KMS-11 (cell line): ENCODE results near the gene KCNJ4.
"Not testable (repeated sequence)": the region's sequence is repeated elsewhere in the genome, so short reads cannot be mapped to it uniquely, and the experiment has no call there.

Experiments
- H2AFZ ChIP-seq: fragments of 200-600 bp; sonication (generic); 2 replicates; pipeline ENCODE4 v1.6.1; 2016; ENCODE audit warnings: antibody characterized with exemption, mixed run types, low read depth
- H3K27ac ChIP-seq: fragments of 200-600 bp; sonication (generic); 2 replicates; pipeline ENCODE4 v1.6.1; 2016; ENCODE audit warnings: mild to moderate bottlenecking, mixed run types
- H3K27me3 ChIP-seq: fragments of 200-600 bp; sonication (generic); 2 replicates; pipeline ENCODE4 v1.6.1; 2017; ENCODE audit warnings: mild to moderate bottlenecking, low read depth, mixed run types, moderate library complexity; ENCODE audit not compliant: insufficient read depth
- H3K36me3 ChIP-seq: fragments of 200-600 bp; sonication (generic); 2 replicates; pipeline ENCODE4 v1.6.1; 2017; ENCODE audit warnings: mild to moderate bottlenecking, mixed run types; ENCODE audit not compliant: insufficient read depth
- H3K4me1 ChIP-seq: fragments of 200-600 bp; sonication (generic); 2 replicates; pipeline ENCODE4 v1.6.1; 2016; ENCODE audit warnings: mild to moderate bottlenecking, low read depth, mixed run types; ENCODE audit not compliant: poor library complexity, severe bottlenecking
- H3K4me2 ChIP-seq: fragments of 200-600 bp; sonication (generic); 2 replicates; pipeline ENCODE4 v1.7.0; 2016; ENCODE audit warnings: mild to moderate bottlenecking, mixed run types
- H3K4me3 ChIP-seq: fragments of 200-600 bp; sonication (generic); IDR thresholded peaks from 2 replicates; pipeline ENCODE4 v1.6.1; 2017; ENCODE audit warnings: low read depth, low read length, mixed read lengths; ENCODE audit not compliant: insufficient read depth
- H3K79me2 ChIP-seq: fragments of 200-600 bp; sonication (generic); 2 replicates; pipeline ENCODE4 v1.6.1; 2016; ENCODE audit warnings: low read depth, mixed run types; ENCODE audit not compliant: insufficient read depth
- H3K9ac ChIP-seq: fragments of 200-600 bp; sonication (generic); 2 replicates; pipeline ENCODE4 v1.6.1; 2016; ENCODE audit warnings: mild to moderate bottlenecking, mixed run types
- H4K20me1 ChIP-seq: fragments of 200-600 bp; sonication (generic); 2 replicates; pipeline ENCODE4 v1.6.1; 2016; ENCODE audit warnings: mild to moderate bottlenecking, mixed run types; ENCODE audit not compliant: insufficient read depth
- CTCF ChIP-seq: fragments of 200-600 bp; sonication (generic); conservative IDR thresholded peaks from 2 replicates; pipeline ENCODE4 v1.6.1; 2017; ENCODE audit warnings: low read depth, mild to moderate bottlenecking, antibody characterized with exemption, low read length, moderate library complexity, mixed read lengths

The KCNJ4 gene

GRCh38 chr22:38398609-38399461, 56.2 kb downstream of the KCNJ4 start:
- Histone ChIP-seq H2AFZ (peak overlapping the region; percentile 45; the same call in 1 of the 2 replicates), H3K79me2 (peaks cover 47% of the 10 kb centered on the region), H3K4me1 (peaks cover 34% of the 10 kb centered on the region), H3K27me3 (no peaks in the 10 kb centered on the region), H3K36me3 (no peaks in the 10 kb centered on the region), H3K9ac (peak overlapping the region; percentile 94), H3K4me3 (no peak overlapping the region), H3K27ac (peak overlapping the region; percentile 99), H3K4me2 (peak overlapping the region; percentile 81), H4K20me1 (no peaks in the 10 kb centered on the region)
- no peak for TF ChIP-seq CTCF

- Histone ChIP-seq H3K79me2 (peaks cover 53% of the 10 kb centered on the region), H3K4me1 (peaks cover 33% of the 10 kb centered on the region), H3K9ac (peak overlapping the region; percentile 94), H3K27ac (peak overlapping the region; percentile 99)
- not testable (repeated sequence) for H3K4me3 ChIP-seq, H2AFZ ChIP-seq, H4K20me1 ChIP-seq, H3K36me3 ChIP-seq, H3K27me3 ChIP-seq, H3K4me2 ChIP-seq
Observed at GRCh38 chr22:38398181-38398608, 56.8 kb downstream of the KCNJ4 start.

GRCh38 chr22:38397189-38398085, 57.6 kb downstream of the KCNJ4 start:
- no peak for TF ChIP-seq CTCF
- Histone ChIP-seq H3K4me2 (peak overlapping the region; percentile 91), H3K27ac (peak overlapping the region; percentile 99), H3K4me3 (no peak overlapping the region), H3K4me1 (peaks cover 30% of the 10 kb centered on the region), H3K27me3 (no peaks in the 10 kb centered on the region), H3K9ac (peak overlapping the region; percentile 94), H3K79me2 (peaks cover 54% of the 10 kb centered on the region), H4K20me1 (no peaks in the 10 kb centered on the region), H3K36me3 (no peaks in the 10 kb centered on the region), H2AFZ (no peak overlapping the region)

GRCh38 chr22:38396440-38397069, 58.4 kb downstream of the KCNJ4 start:
- H3K79me2 ChIP-seq, result peaks cover 62% of the 10 kb centered on the region
- H3K4me2 ChIP-seq, result peak overlapping the region; percentile 91
- not testable (repeated sequence) for H3K27me3 ChIP-seq, H3K36me3 ChIP-seq, H3K4me3 ChIP-seq, H4K20me1 ChIP-seq, H2AFZ ChIP-seq
- peak overlapping the region; percentile 94 for H3K9ac ChIP-seq
- peaks cover 30% of the 10 kb centered on the region for H3K4me1 ChIP-seq
- H3K27ac ChIP-seq, result peak overlapping the region; percentile 99

- peak overlapping the region; percentile 99 for H3K27ac ChIP-seq
- H4K20me1 ChIP-seq, H3K36me3 ChIP-seq, H2AFZ ChIP-seq, H3K27me3 ChIP-seq, H3K4me3 ChIP-seq: not testable (repeated sequence)
- peaks cover 30% of the 10 kb centered on the region for H3K4me1 ChIP-seq
- H3K4me2 ChIP-seq, result peak overlapping the region; percentile 91
- peak overlapping the region; percentile 94 for H3K9ac ChIP-seq
- H3K79me2 ChIP-seq, result peaks cover 68% of the 10 kb centered on the region
Observed at GRCh38 chr22:38395944-38396343, 59.1 kb downstream of the KCNJ4 start.

- H4K20me1 ChIP-seq, H3K36me3 ChIP-seq, H2AFZ ChIP-seq, H3K4me3 ChIP-seq, H3K27me3 ChIP-seq: not testable (repeated sequence)
- Histone ChIP-seq H3K4me2 (peak overlapping the region; percentile 91), H3K79me2 (peaks cover 77% of the 10 kb centered on the region), H3K4me1 (peaks cover 35% of the 10 kb centered on the region), H3K9ac (peak overlapping the region; percentile 94), H3K27ac (peak overlapping the region; percentile 99)
Observed at GRCh38 chr22:38394929-38395624, 59.9 kb downstream of the KCNJ4 start.

GRCh38 chr22:38389428-38389818, 65.6 kb downstream of the KCNJ4 start:
- H3K4me2 ChIP-seq, result peak overlapping the region; percentile 100
- H3K79me2 ChIP-seq, result peaks cover 90% of the 10 kb centered on the region
- not testable (repeated sequence) for H4K20me1 ChIP-seq, H3K27me3 ChIP-seq, H2AFZ ChIP-seq, H3K36me3 ChIP-seq
- peak overlapping the region; percentile 94 for H3K9ac ChIP-seq
- peaks cover 67% of the 10 kb centered on the region for H3K4me1 ChIP-seq
- peak overlapping the region; percentile 33 for H3K4me3 ChIP-seq
- H3K27ac ChIP-seq, result peak overlapping the region; percentile 99
